Naive thymus-derived CD4-positive, alpha-beta T cell (primary cell): ENCODE data around the gene DEPDC7. TPM values are rescaled to one million over a fixed set of nuclear protein-coding genes. Genes with fewer than 3 reads are reported as not detected.
A peak's percentile ranks its signal among the peaks of the same experiment; 100 is the strongest.

ENCODE experiments used
- ATAC-seq: fragments of 150-1000 bp; cut with Tn5 transposase; 2 replicates; pipeline ENCODE4 v1.10.0; 2021; ENCODE audit warnings: mild to moderate bottlenecking, moderate library complexity
- CTCF ChIA-PET: fragments of 350-600 bp; sonication (Branson Sonifier 250); formaldehyde crosslinking; loops from one replicate; lab custom pipeline; 2021; ENCODE audit warnings: antibody characterized with exemption; lab: Charles Lee
- POLR2A ChIA-PET: fragments of 350-600 bp; sonication (Branson Sonifier 250); formaldehyde crosslinking; loops from one replicate; lab custom pipeline; 2021; ENCODE audit warnings: antibody characterized with exemption, inconsistent platforms; lab: Charles Lee
- DNase-seq, 9 donors: peaks; one replicate each; pipeline versions ENCODE4 v3.0.0 to v3.0.0-alpha.2; 2020 to 2022; ENCODE audit warnings: mixed read lengths in 1 of 9
- H3K27ac ChIP-seq: one replicate; pipeline ENCODE4 v1.7.0; 2013; ENCODE audit warnings: mild to moderate bottlenecking, low read depth, low read length, moderate library complexity
- H3K27me3 ChIP-seq, 2 donors: one replicate each; pipeline ENCODE4 v1.7.0; 2013; ENCODE audit warnings: low read length in 2 of 2, mild to moderate bottlenecking in 2 of 2, moderate library complexity in 2 of 2; ENCODE audit not compliant: control insufficient read depth in 2 of 2, insufficient read depth in 2 of 2
- H3K36me3 ChIP-seq, 3 experiments: 1 replicate in 2 of 3; 2 replicates in 1 of 3; pipeline ENCODE4 v1.7.0; 2013; ENCODE audit warnings: low read length in 3 of 3, mild to moderate bottlenecking in 3 of 3, moderate library complexity in 1 of 3; ENCODE audit not compliant: insufficient read depth in 3 of 3, control insufficient read depth in 2 of 3
- H3K4me1 ChIP-seq, 2 donors: one replicate each; pipeline ENCODE4 v1.7.0; 2013; ENCODE audit warnings: low read length in 2 of 2, mild to moderate bottlenecking in 2 of 2, moderate library complexity in 1 of 2; ENCODE audit not compliant: control insufficient read depth in 2 of 2, insufficient read depth in 2 of 2
- H3K4me3 ChIP-seq: 2 replicates; pipeline ENCODE4 v1.7.0; 2013; ENCODE audit warnings: mild to moderate bottlenecking, low read length
- H3K9me3 ChIP-seq, 3 experiments: 1 replicate in 2 of 3; 2 replicates in 1 of 3; pipeline ENCODE4 v1.7.0; 2013; ENCODE audit warnings: low read length in 3 of 3; ENCODE audit not compliant: control insufficient read depth in 2 of 3
- H3K27ac Mint-ChIP-seq, 9 donors: one replicate each; pipeline ENCODE4 v1.8.0; 2020 to 2022; ENCODE audit warnings: mixed read lengths in 9 of 9, mild to moderate bottlenecking in 8 of 9, moderate library complexity in 5 of 9, inconsistent platforms in 2 of 9
- H3K27me3 Mint-ChIP-seq, 5 donors: one replicate each; pipeline ENCODE4 v1.8.0; 2021 to 2022; ENCODE audit warnings: mixed read lengths in 5 of 5, mild to moderate bottlenecking in 1 of 5
- H3K36me3 Mint-ChIP-seq, 5 donors: one replicate each; pipeline ENCODE4 v1.8.0; 2020 to 2022; ENCODE audit warnings: mixed read lengths in 5 of 5, mild to moderate bottlenecking in 3 of 5, inconsistent platforms in 1 of 5
- H3K4me1 Mint-ChIP-seq, 7 donors: one replicate each; pipeline ENCODE4 v1.8.0; 2020 to 2022; ENCODE audit warnings: mixed read lengths in 7 of 7, mild to moderate bottlenecking in 3 of 7, inconsistent platforms in 1 of 7
- H3K4me3 Mint-ChIP-seq, 10 donors: one replicate each; pipeline ENCODE4 v1.8.0; 2020 to 2022; ENCODE audit warnings: mild to moderate bottlenecking in 10 of 10, mixed read lengths in 10 of 10, moderate library complexity in 6 of 10, inconsistent platforms in 2 of 10
- H3K9me3 Mint-ChIP-seq, 11 donors: one replicate each; pipeline ENCODE4 v1.8.0; 2020 to 2022; ENCODE audit warnings: mixed read lengths in 11 of 11, mild to moderate bottlenecking in 4 of 11, inconsistent platforms in 1 of 11, moderate library complexity in 1 of 11
- intact Hi-C, 2 donors: fragments of 100-400 bp; cut with micrococcal nuclease; formaldehyde crosslinking; loops; one replicate each; pipeline ENCODE4 v1.15.1; 2023
- polyA plus RNA-seq, 2 donors: library from polyadenylated mRNA; unstranded; fragments of 300-500 nt; fragmentation: Illumina TruSeq; gene quantifications; one replicate each; pipeline ENCODE4 v1.2.3, GENCODE V29; 2021
- total RNA-seq, 6 experiments: library from RNA in 5 of 6; stranded (reverse) in 5 of 6; gene quantifications; 1 replicate in 5 of 6; 2 replicates in 1 of 6; pipeline ENCODE4 v1.2.3 and lab custom pipeline; 2021 to 2026

DEPDC7 gene
- total and polyA plus RNA-seq, 7 experiments from 2014 or later = 0.65 to 9.6 (median 3.2) TPM

GRCh38 chr11:32985600-32985999 is 30.1 kb upstream of the DEPDC7 start:
- DNase-seq (no peak), ATAC-seq (no peak)
- Mint-ChIP-seq H3K4me1 (peaks cover 0 to 3% (median 0%) of the 10 kb centered on the region in 7 donors), H3K9me3 (peaks cover 0 to 3% (median 0%) of the 10 kb centered on the region in 11 donors), H3K27me3 (peaks cover 0 to 2% (median 0%) of the 10 kb centered on the region in 5 donors), H3K36me3 (no peaks in the 10 kb centered on the region), H3K4me3 (no peak overlapping the region), H3K27ac (no peak overlapping the region)
- ChIA-PET CTCF (no interaction called here), POLR2A (no interaction called here)
- Histone ChIP-seq H3K27me3 (no peaks in the 10 kb centered on the region), H3K36me3 (no peaks in the 10 kb centered on the region), H3K4me1 (no peaks in the 10 kb centered on the region), H3K9me3 (no peaks in the 10 kb centered on the region), H3K4me3 (no peak overlapping the region), H3K27ac (no peak overlapping the region)
- intact Hi-C loops = loop anchor here in 1 of 2 donors (2.0 kb wide), 1 partner anchor 19 kb away; no protein-coding TSS in a partner anchor

GRCh38 chr11:32987851-32988250 is 27.8 kb upstream of the DEPDC7 start:
- ATAC-seq (no peak), DNase-seq (no peak)
- no peaks in the 10 kb centered on the region for H3K4me1 ChIP-seq
- peaks cover 0 to 10% (median 0%) of the 10 kb centered on the region in 5 donors for H3K27me3 Mint-ChIP-seq
- no peaks in the 10 kb centered on the region for H3K27me3 ChIP-seq
- H3K4me3 Mint-ChIP-seq = no peak overlapping the region
- H3K9me3 ChIP-seq = peaks cover 0 to 4% (median 0%) of the 10 kb centered on the region in 3 experiments
- H3K4me1 Mint-ChIP-seq = peaks cover 0 to 1% (median 0%) of the 10 kb centered on the region in 7 donors
- H3K9me3 Mint-ChIP-seq = peaks cover 0 to 18% (median 7%) of the 10 kb centered on the region in 11 donors
- H3K27ac ChIP-seq = no peak overlapping the region
- intact Hi-C loops = no loop called here
- H3K27ac Mint-ChIP-seq = no peak overlapping the region
- ChIA-PET CTCF (interaction anchor here (0.7 kb wide), 1 partner anchor 26 kb away, joined by 3 read pairs; no protein-coding TSS in a partner anchor), POLR2A (interaction anchor here (0.7 kb wide), 1 partner anchor 134 kb away, joined by 3 read pairs; no protein-coding TSS in a partner anchor)
- peaks cover 0 to 6% (median 5%) of the 10 kb centered on the region in 5 donors for H3K36me3 Mint-ChIP-seq
- H3K4me3 ChIP-seq = no peak overlapping the region
- no peaks in the 10 kb centered on the region for H3K36me3 ChIP-seq

GRCh38 chr11:32990481-32990880 is 25.2 kb upstream of the DEPDC7 start:
- Mint-ChIP-seq H3K27ac (no peak overlapping the region), H3K36me3 (peaks cover 0 to 6% (median 5%) of the 10 kb centered on the region in 5 donors), H3K4me1 (no peaks in the 10 kb centered on the region), H3K4me3 (no peak overlapping the region), H3K9me3 (peaks cover 0 to 27% (median 9%) of the 10 kb centered on the region in 11 donors), H3K27me3 (peaks cover 0 to 28% (median 0%) of the 10 kb centered on the region in 5 donors)
- Histone ChIP-seq H3K4me3 (no peak overlapping the region), H3K27me3 (no peaks in the 10 kb centered on the region), H3K36me3 (no peaks in the 10 kb centered on the region), H3K9me3 (peaks cover 0 to 4% (median 0%) of the 10 kb centered on the region in 3 experiments), H3K4me1 (no peaks in the 10 kb centered on the region), H3K27ac (no peak overlapping the region)
- POLR2A ChIA-PET = no interaction called here
- CTCF ChIA-PET = no interaction called here
- intact Hi-C loops = no loop called here
- no peak for ATAC-seq
- no peak for DNase-seq

- intact Hi-C loops = no loop called here
- Mint-ChIP-seq H3K27ac (peak overlapping the region in 1 of 9 donors; percentile 26), H3K9me3 (peaks cover 0 to 27% (median 9%) of the 10 kb centered on the region in 11 donors), H3K36me3 (peaks cover 0 to 6% (median 5%) of the 10 kb centered on the region in 5 donors), H3K4me1 (no peaks in the 10 kb centered on the region), H3K4me3 (no peak overlapping the region), H3K27me3 (peaks cover 0 to 37% (median 0%) of the 10 kb centered on the region in 5 donors)
- ChIA-PET POLR2A (interaction anchor here (0.6 kb wide), 2 partner anchors 12 to 19 kb away, joined by 3 read pairs; no protein-coding TSS in a partner anchor), CTCF (no interaction called here)
- Histone ChIP-seq H3K9me3 (peaks cover 0 to 4% (median 0%) of the 10 kb centered on the region in 3 experiments), H3K27me3 (no peaks in the 10 kb centered on the region), H3K4me1 (no peaks in the 10 kb centered on the region), H3K36me3 (no peaks in the 10 kb centered on the region), H3K27ac (no peak overlapping the region), H3K4me3 (no peak overlapping the region)
- DNase-seq = no peak
- no peak for ATAC-seq
These were observed 24.3 kb upstream of the DEPDC7 start for GRCh38 chr11:32991427-32991826.

GRCh38 chr11:32991898-32992297 is 23.8 kb upstream of the DEPDC7 start:
- no peak overlapping the region for H3K27ac ChIP-seq
- no peaks in the 10 kb centered on the region for H3K4me1 ChIP-seq
- ATAC-seq (no peak), DNase-seq (no peak)
- no peak overlapping the region for H3K4me3 ChIP-seq
- Mint-ChIP-seq H3K4me3 (no peak overlapping the region), H3K4me1 (no peaks in the 10 kb centered on the region), H3K27ac (peak overlapping the region in 1 of 9 donors; percentile 26), H3K36me3 (peaks cover 0 to 6% (median 5%) of the 10 kb centered on the region in 5 donors), H3K27me3 (peaks cover 0 to 42% (median 0%) of the 10 kb centered on the region in 5 donors), H3K9me3 (peaks cover 0 to 27% (median 9%) of the 10 kb centered on the region in 11 donors)
- H3K36me3 ChIP-seq = no peaks in the 10 kb centered on the region
- intact Hi-C loops = no loop called here
- ChIA-PET CTCF (no interaction called here), POLR2A (interaction anchor here (0.6 to 1.1 kb wide), 3 partner anchors 11 to 18 kb away, joined by 3 to 5 read pairs (median 3); no protein-coding TSS in a partner anchor)
- no peaks in the 10 kb centered on the region for H3K27me3 ChIP-seq
- H3K9me3 ChIP-seq = peaks cover 0 to 4% (median 0%) of the 10 kb centered on the region in 3 experiments

GRCh38 chr11:33000181-33000580 is 15.5 kb upstream of the DEPDC7 start:
- ChIA-PET CTCF (no interaction called here), POLR2A (no interaction called here)
- peaks cover 0 to 18% (median 11%) of the 10 kb centered on the region in 11 donors for H3K9me3 Mint-ChIP-seq
- no peak overlapping the region for H3K27ac Mint-ChIP-seq
- H3K4me3 ChIP-seq = no peak overlapping the region
- no peak for ATAC-seq
- peaks cover 0 to 11% of the 10 kb centered on the region in 2 donors for H3K4me1 ChIP-seq
- no peaks in the 10 kb centered on the region for H3K36me3 ChIP-seq
- no peak overlapping the region for H3K4me3 Mint-ChIP-seq
- no peak overlapping the region for H3K27ac ChIP-seq
- H3K27me3 ChIP-seq = no peaks in the 10 kb centered on the region
- peaks cover 7 to 17% (median 13%) of the 10 kb centered on the region in 7 donors for H3K4me1 Mint-ChIP-seq
- no peak for DNase-seq
- no peaks in the 10 kb centered on the region for H3K9me3 ChIP-seq
- H3K27me3 Mint-ChIP-seq = peaks cover 0 to 73% (median 0%) of the 10 kb centered on the region in 5 donors
- H3K36me3 Mint-ChIP-seq = peaks cover 0 to 13% (median 2%) of the 10 kb centered on the region in 5 donors
- intact Hi-C loops = loop anchor here in 1 of 2 donors (5.0 kb wide), 1 partner anchor 37 kb away; the partner anchor contains the start of gene TCP11L1
